Esophagus muscularis mucosa (tissue), 4 donors: ENCODE data around the gene TK2.
"Not testable (repeated sequence)": the region's sequence is repeated elsewhere in the genome, so short reads cannot be mapped to it uniquely, and the experiment has no call there.

ENCODE experiments used
- EP300 ChIP-seq: sonication (generic); formaldehyde crosslinking; IDR thresholded peaks from one replicate; pipeline ENCODE4 v1.6.1; 2017; ENCODE audit warnings: antibody characterized with exemption
- POLR2A ChIP-seq: fragments of 450-650 bp; IDR thresholded peaks from one replicate; pipeline ENCODE4 v1.6.1; 2017; ENCODE audit warnings: antibody characterized with exemption, moderate library complexity, mild to moderate bottlenecking, low read depth
- POLR2AphosphoS5 ChIP-seq, 2 donors: sonication (generic); formaldehyde crosslinking; IDR thresholded peaks; one replicate each; pipeline ENCODE4 v1.6.1; 2017; ENCODE audit warnings: antibody characterized with exemption in 2 of 2
- TF ChIP-seq, protein P1 (sequence below), 3 experiments: fragments of 200-600 bp in 2 of 3; fragments of 450-650 bp in 1 of 3; sonication (generic) in 2 of 3; IDR thresholded peaks; one replicate each; pipeline ENCODE4 v1.5.1; 2017 to 2019; ENCODE audit warnings: antibody characterized with exemption in 3 of 3, mild to moderate bottlenecking in 2 of 3, moderate library complexity in 1 of 3

DNA sequence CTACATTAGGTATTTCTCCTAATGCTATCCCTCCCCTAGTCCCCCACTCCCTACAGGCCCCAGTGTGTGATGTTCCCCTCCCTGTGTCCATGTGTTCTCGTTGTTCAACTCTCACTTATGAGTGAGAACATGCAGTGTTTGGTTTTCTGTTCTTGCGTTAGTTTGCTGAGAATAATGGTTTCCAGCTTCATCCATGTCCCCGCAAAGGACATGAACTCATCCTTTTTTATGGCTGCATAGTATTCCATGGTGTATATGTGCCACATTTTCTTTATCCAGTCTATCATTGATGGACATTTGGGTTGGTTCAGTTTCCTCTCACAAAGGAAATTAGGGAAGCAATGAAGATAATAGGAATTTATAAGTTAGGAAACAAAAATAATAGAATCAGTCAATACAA, 17.3 kb upstream of the TK2 start:
- not testable (repeated sequence) for TF ChIP-seq POLR2A; POLR2AphosphoS5 (IDR thresholded peaks at IDR 0.05); EP300
- TF ChIP-seq, protein P1, sequence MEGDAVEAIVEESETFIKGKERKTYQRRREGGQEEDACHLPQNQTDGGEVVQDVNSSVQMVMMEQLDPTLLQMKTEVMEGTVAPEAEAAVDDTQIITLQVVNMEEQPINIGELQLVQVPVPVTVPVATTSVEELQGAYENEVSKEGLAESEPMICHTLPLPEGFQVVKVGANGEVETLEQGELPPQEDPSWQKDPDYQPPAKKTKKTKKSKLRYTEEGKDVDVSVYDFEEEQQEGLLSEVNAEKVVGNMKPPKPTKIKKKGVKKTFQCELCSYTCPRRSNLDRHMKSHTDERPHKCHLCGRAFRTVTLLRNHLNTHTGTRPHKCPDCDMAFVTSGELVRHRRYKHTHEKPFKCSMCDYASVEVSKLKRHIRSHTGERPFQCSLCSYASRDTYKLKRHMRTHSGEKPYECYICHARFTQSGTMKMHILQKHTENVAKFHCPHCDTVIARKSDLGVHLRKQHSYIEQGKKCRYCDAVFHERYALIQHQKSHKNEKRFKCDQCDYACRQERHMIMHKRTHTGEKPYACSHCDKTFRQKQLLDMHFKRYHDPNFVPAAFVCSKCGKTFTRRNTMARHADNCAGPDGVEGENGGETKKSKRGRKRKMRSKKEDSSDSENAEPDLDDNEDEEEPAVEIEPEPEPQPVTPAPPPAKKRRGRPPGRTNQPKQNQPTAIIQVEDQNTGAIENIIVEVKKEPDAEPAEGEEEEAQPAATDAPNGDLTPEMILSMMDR (IDR thresholded peaks at IDR 0.05) = not testable (repeated sequence)
